ENCODE data around the gene RBM7.

RBM7 gene

GRCh38 chr11:114396916-114397315 lies 3.5 kb upstream of the RBM7 start:
- DNase-seq (ENCODE audit: low spot score) = no peak

- no peak for DNase-seq (ENCODE audit: low spot score)
These were observed 3.0 kb upstream of the RBM7 start for GRCh38 chr11:114397349-114397982.

GRCh38 chr11:114398303-114398920 lies 2.1 kb upstream of the RBM7 start:
- no peak for DNase-seq (ENCODE audit: low spot score)

GRCh38 chr11:114399490-114400215 lies 813 bp upstream of the RBM7 start:
- no peak for DNase-seq (ENCODE audit: low spot score)

- DNase-seq (ENCODE audit: low spot score) = no peak
These were observed 403 bp downstream of the RBM7 start for GRCh38 chr11:114400915-114401223.

GRCh38 chr11:114401311-114401710 lies 845 bp downstream of the RBM7 start:
- DNase-seq (ENCODE audit: low spot score) = no peak

- no peak for DNase-seq (ENCODE audit: low spot score)
These were observed 12.5 kb downstream of the RBM7 start for GRCh38 chr11:114412946-114413345.

GRCh38 chr11:114413958-114414357 lies 13.5 kb downstream of the RBM7 start:
- no peak for DNase-seq (ENCODE audit: low spot score)

GRCh38 chr11:114416441-114416961 lies 16.0 kb downstream of the RBM7 start:
- no peak for DNase-seq (ENCODE audit: low spot score)

- no peak for DNase-seq (ENCODE audit: low spot score)
These were observed 25.8 kb downstream of the RBM7 start for GRCh38 chr11:114426280-114426679.

- DNase-seq (ENCODE audit: low spot score) = no peak
These were observed 29.8 kb downstream of the RBM7 start for GRCh38 chr11:114430290-114430689.

- no peak for DNase-seq (ENCODE audit: low spot score)
These were observed 32.4 kb downstream of the RBM7 start for GRCh38 chr11:114432893-114433292.

- no peak for DNase-seq (ENCODE audit: low spot score)
These were observed 32.9 kb downstream of the RBM7 start for GRCh38 chr11:114433376-114433775.

- DNase-seq (ENCODE audit: low spot score) = no peak
These were observed 37.8 kb downstream of the RBM7 start for GRCh38 chr11:114438303-114438702.

- DNase-seq (ENCODE audit: low spot score) = peak; percentile 96
These were observed 39.0 kb downstream of the RBM7 start, which contains the start of gene REXO2 for GRCh38 chr11:114439229-114440120. Gene REXO2 (plus strand): TSS chr11:114439467. CDS start chr11:114439529, 62 bp downstream.

GRCh38 chr11:114440121-114440860 lies 39.8 kb downstream of the RBM7 start:
- no peak for DNase-seq (ENCODE audit: low spot score)

- no peak for DNase-seq (ENCODE audit: low spot score)
These were observed 40.7 kb downstream of the RBM7 start for GRCh38 chr11:114440971-114441763.

GRCh38 chr11:114441921-114442320 lies 41.5 kb downstream of the RBM7 start:
- DNase-seq (ENCODE audit: low spot score) = no peak

GRCh38 chr11:114442536-114442935 lies 42.1 kb downstream of the RBM7 start:
- DNase-seq (ENCODE audit: low spot score) = no peak

GRCh38 chr11:114447444-114447843 lies 47.0 kb downstream of the RBM7 start:
- no peak for DNase-seq (ENCODE audit: low spot score)

GRCh38 chr11:114447892-114448291 lies 47.4 kb downstream of the RBM7 start:
- no peak for DNase-seq (ENCODE audit: low spot score)
